GM19239 (cell line): Measurements from ENCODE around the gene STPG4.

ENCODE experiments used
- DNase-seq: peaks from one replicate; pipeline ENCODE4 v3.0.0; 2011; ENCODE audit warnings: low spot score; ENCODE audit not compliant: insufficient read length
- FAIRE-seq: peaks from 2 replicates; lab custom pipeline; 2011; peaks lifted over from hg19 to GRCh38; lab: Jason Lieb, UNC

The STPG4 gene

GRCh38 chr2:47075361-47076125, 79.6 kb downstream of the STPG4 start:
- no peak for FAIRE-seq

GRCh38 chr2:47074691-47075090, 80.4 kb downstream of the STPG4 start:
- no peak for FAIRE-seq

More at GRCh38 chr2:47075361-47076125, 79.6 kb downstream of the STPG4 start:
- DNase-seq = no peak

GRCh38 chr2:47073641-47074040, 81.5 kb downstream of the STPG4 start:
- no peak for DNase-seq
- no peak for FAIRE-seq

More at GRCh38 chr2:47074691-47075090, 80.4 kb downstream of the STPG4 start:
- no peak for DNase-seq

- DNase-seq (no peak), FAIRE-seq (no peak)
These were observed 81.9 kb downstream of the STPG4 start for GRCh38 chr2:47073217-47073616.

- DNase-seq (no peak), FAIRE-seq (peak; percentile 58)
These were observed 82.3 kb downstream of the STPG4 start for GRCh38 chr2:47072728-47073191.

GRCh38 chr2:47072018-47072691, 83.0 kb downstream of the STPG4 start:
- FAIRE-seq (peak; percentile 4), DNase-seq (no peak)

GRCh38 chr2:47070920-47071824, 83.9 kb downstream of the STPG4 start:
- FAIRE-seq = peak; percentile 99
- DNase-seq = peak; percentile 79

- no peak for FAIRE-seq
- DNase-seq = no peak
These were observed 84.8 kb downstream of the STPG4 start for GRCh38 chr2:47070155-47070919.

GRCh38 chr2:47069628-47070154, 85.4 kb downstream of the STPG4 start:
- FAIRE-seq = no peak
- no peak for DNase-seq

- no peak for FAIRE-seq
- no peak for DNase-seq
These were observed 86.0 kb downstream of the STPG4 start for GRCh38 chr2:47068981-47069627.

GRCh38 chr2:47067788-47068407, 87.2 kb downstream of the STPG4 start:
- FAIRE-seq (no peak), DNase-seq (no peak)

- DNase-seq = no peak
- FAIRE-seq = no peak
These were observed 89.2 kb downstream of the STPG4 start for GRCh38 chr2:47065771-47066380.

GRCh38 chr2:47065343-47065742, 89.8 kb downstream of the STPG4 start:
- no peak for DNase-seq
- no peak for FAIRE-seq

GRCh38 chr2:47064106-47064505, 91.0 kb downstream of the STPG4 start:
- FAIRE-seq (no peak), DNase-seq (no peak)

GRCh38 chr2:47063538-47063930, 91.6 kb downstream of the STPG4 start:
- FAIRE-seq = no peak
- no peak for DNase-seq

GRCh38 chr2:47062681-47063537, 92.2 kb downstream of the STPG4 start:
- FAIRE-seq (no peak), DNase-seq (no peak)

- FAIRE-seq = no peak
- DNase-seq = no peak
These were observed 93.0 kb downstream of the STPG4 start for GRCh38 chr2:47061944-47062678.
